Omental fat pad (tissue), 4 donors: Measurements from ENCODE around the gene ZNF518B. TPM values are rescaled to one million over a fixed set of nuclear protein-coding genes. Genes with fewer than 3 reads are reported as not detected.
A peak's percentile ranks its signal among the peaks of the same experiment; 100 is the strongest.

Source experiments
- ATAC-seq: fragments of 150-250 bp; one replicate; pipeline ENCODE4 v1.9.1; 2016; ENCODE audit warnings: mild to moderate bottlenecking, moderate library complexity; ENCODE audit not compliant: low FRiP score
- DNase-seq: peaks from one replicate; pipeline ENCODE4 v3.0.0-alpha.2; 2019; ENCODE audit warnings: low spot score
- CTCF ChIP-seq, 3 donors: fragments of 450-650 bp; IDR thresholded peaks; one replicate each; pipeline ENCODE4 v1.5.1; 2016 to 2017; ENCODE audit warnings: antibody characterized with exemption in 3 of 3, mild to moderate bottlenecking in 3 of 3, moderate library complexity in 2 of 3
- total RNA-seq, 4 donors: library from RNA; depleted of rRNA; stranded (reverse); fragments of >200 nt; gene quantifications; one replicate each; pipeline ENCODE4 v1.1.0, GENCODE V29; 2016

ZNF518B gene
- total RNA-seq, 4 donors from 2014 or later = 14.4 to 34.2 (median 22.6) TPM

- ATAC-seq (no peak), DNase-seq (no peak)
- TF ChIP-seq CTCF (IDR thresholded peaks at IDR 0.05) = no peak
Measured at GRCh38 chr4:10458177-10458576, 951 bp upstream of the ZNF518B start.

GRCh38 chr4:10456595-10457254 is 501 bp downstream of the ZNF518B start:
- no peak for DNase-seq
- peak; percentile 34 for ATAC-seq
- TF ChIP-seq CTCF (IDR thresholded peaks at IDR 0.05) = no peak

GRCh38 chr4:10456260-10456594 is 999 bp downstream of the ZNF518B start:
- ATAC-seq = no peak
- TF ChIP-seq CTCF (IDR thresholded peaks at IDR 0.05) = no peak
- DNase-seq = no peak

GRCh38 chr4:10455133-10455532 is 2.1 kb downstream of the ZNF518B start:
- TF ChIP-seq CTCF (IDR thresholded peaks at IDR 0.05) = no peak
- DNase-seq (no peak), ATAC-seq (no peak)

- DNase-seq (no peak), ATAC-seq (no peak)
- TF ChIP-seq CTCF (IDR thresholded peaks at IDR 0.05) = no peak
Measured at GRCh38 chr4:10454726-10455125, 2.5 kb downstream of the ZNF518B start.

- no peak for TF ChIP-seq CTCF (IDR thresholded peaks at IDR 0.05)
- ATAC-seq (no peak), DNase-seq (no peak)
Measured at GRCh38 chr4:10454121-10454520, 3.1 kb downstream of the ZNF518B start.

- no peak for TF ChIP-seq CTCF (IDR thresholded peaks at IDR 0.05)
- DNase-seq = no peak
Measured at GRCh38 chr4:10448991-10449390, 8.2 kb downstream of the ZNF518B start.

More at GRCh38 chr4:10448991-10449390, 8.2 kb downstream of the ZNF518B start:
- ATAC-seq = no peak
